HG03064 (cell line): ENCODE results near the gene SPAG8.

Experiments
- ATAC-seq: cut with Tn5 transposase; IDR thresholded peaks from one replicate; pipeline ENCODE4 v1.9.1; 2021; ENCODE audit warnings: low read depth; ENCODE audit not compliant: unreplicated experiment

Gene SPAG8

GRCh38 chr9:35781066-35781465, 31.0 kb downstream of the SPAG8 start:
- ATAC-seq: no peak

GRCh38 chr9:35778496-35778895, 33.6 kb downstream of the SPAG8 start:
- ATAC-seq: no peak

GRCh38 chr9:35776018-35776417, 36.0 kb downstream of the SPAG8 start:
- ATAC-seq: no peak

GRCh38 chr9:35774907-35775635, 37.0 kb downstream of the SPAG8 start:
- no peak for ATAC-seq

- no peak for ATAC-seq
Observed at GRCh38 chr9:35771943-35772342, 40.1 kb downstream of the SPAG8 start.

GRCh38 chr9:35771534-35771933, 40.5 kb downstream of the SPAG8 start:
- no peak for ATAC-seq

GRCh38 chr9:35771075-35771433, 41.0 kb downstream of the SPAG8 start:
- ATAC-seq: no peak

- ATAC-seq: no peak
Observed at GRCh38 chr9:35769763-35770162, 42.3 kb downstream of the SPAG8 start.

- no peak for ATAC-seq
Observed at GRCh38 chr9:35767458-35767857, 44.6 kb downstream of the SPAG8 start.

- ATAC-seq: no peak
Observed at GRCh38 chr9:35766997-35767396, 45.1 kb downstream of the SPAG8 start.

GRCh38 chr9:35763803-35764202, 48.3 kb downstream of the SPAG8 start:
- no peak for ATAC-seq

GRCh38 chr9:35763181-35763580, 48.9 kb downstream of the SPAG8 start:
- no peak for ATAC-seq

- no peak for ATAC-seq
Observed at GRCh38 chr9:35760651-35761050, 51.4 kb downstream of the SPAG8 start.

- no peak for ATAC-seq
Observed at GRCh38 chr9:35759795-35760194, 52.3 kb downstream of the SPAG8 start.
